ENCODE results near the gene ST3GAL4.

DNA sequence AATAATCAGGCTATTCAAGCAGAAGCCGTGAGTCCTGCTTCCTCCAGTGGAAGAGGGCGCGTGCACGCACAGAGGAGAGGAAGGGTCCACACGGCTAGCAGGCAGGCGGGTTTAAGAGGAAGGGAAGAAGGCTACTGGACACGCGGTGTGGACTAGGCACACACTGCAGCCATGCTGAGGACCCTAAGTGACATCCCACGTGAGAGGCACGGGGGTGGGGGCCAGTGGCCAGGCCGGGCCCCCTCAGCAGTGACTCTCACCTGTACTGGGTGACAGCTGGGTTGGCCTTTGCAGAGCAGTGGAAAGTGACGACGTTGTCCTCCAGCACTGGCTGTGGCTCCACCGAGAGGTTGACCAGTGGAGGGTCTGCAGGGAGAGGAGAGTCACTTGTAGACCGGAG, 100.6 kb downstream of the ST3GAL4 start:
- TF ChIP-seq, protein P1, sequence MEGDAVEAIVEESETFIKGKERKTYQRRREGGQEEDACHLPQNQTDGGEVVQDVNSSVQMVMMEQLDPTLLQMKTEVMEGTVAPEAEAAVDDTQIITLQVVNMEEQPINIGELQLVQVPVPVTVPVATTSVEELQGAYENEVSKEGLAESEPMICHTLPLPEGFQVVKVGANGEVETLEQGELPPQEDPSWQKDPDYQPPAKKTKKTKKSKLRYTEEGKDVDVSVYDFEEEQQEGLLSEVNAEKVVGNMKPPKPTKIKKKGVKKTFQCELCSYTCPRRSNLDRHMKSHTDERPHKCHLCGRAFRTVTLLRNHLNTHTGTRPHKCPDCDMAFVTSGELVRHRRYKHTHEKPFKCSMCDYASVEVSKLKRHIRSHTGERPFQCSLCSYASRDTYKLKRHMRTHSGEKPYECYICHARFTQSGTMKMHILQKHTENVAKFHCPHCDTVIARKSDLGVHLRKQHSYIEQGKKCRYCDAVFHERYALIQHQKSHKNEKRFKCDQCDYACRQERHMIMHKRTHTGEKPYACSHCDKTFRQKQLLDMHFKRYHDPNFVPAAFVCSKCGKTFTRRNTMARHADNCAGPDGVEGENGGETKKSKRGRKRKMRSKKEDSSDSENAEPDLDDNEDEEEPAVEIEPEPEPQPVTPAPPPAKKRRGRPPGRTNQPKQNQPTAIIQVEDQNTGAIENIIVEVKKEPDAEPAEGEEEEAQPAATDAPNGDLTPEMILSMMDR (IDR thresholded peaks at IDR 0.05): no peak
- no peak for TF ChIP-seq POLR2AphosphoS5 (IDR thresholded peaks at IDR 0.05)
